ENCODE results near the gene TBC1D22A. TPM values are rescaled to one million over a fixed set of nuclear protein-coding genes. Genes with fewer than 3 reads are reported as not detected.
A peak's percentile ranks its signal among the peaks of the same experiment; 100 is the strongest.

Gene TBC1D22A
- polyA plus RNA-seq, 1 donor, result 19.0 TPM

- peak; percentile 24 for DNase-seq
Measured at GRCh38 chr22:46936378-46936903, 174.0 kb downstream of the TBC1D22A start.

- DNase-seq, result no peak
Measured at GRCh38 chr22:46937185-46937584, 174.7 kb downstream of the TBC1D22A start.

GRCh38 chr22:46937939-46938338 is 175.5 kb downstream of the TBC1D22A start:
- DNase-seq, result no peak

GRCh38 chr22:46941968-46942798 is 179.7 kb downstream of the TBC1D22A start:
- peak; percentile 62 for DNase-seq

GRCh38 chr22:46942799-46943785 is 180.6 kb downstream of the TBC1D22A start:
- no peak for DNase-seq

- DNase-seq, result no peak
Measured at GRCh38 chr22:46945481-46945880, 183.0 kb downstream of the TBC1D22A start.

- no peak for DNase-seq
Measured at GRCh38 chr22:46946383-46946962, 184.0 kb downstream of the TBC1D22A start.

GRCh38 chr22:46947516-46948257 is 185.2 kb downstream of the TBC1D22A start:
- no peak for DNase-seq

- no peak for DNase-seq
Measured at GRCh38 chr22:46948411-46949144, 186.1 kb downstream of the TBC1D22A start.

GRCh38 chr22:46951350-46951749 is 188.9 kb downstream of the TBC1D22A start:
- no peak for DNase-seq

GRCh38 chr22:46951973-46952372 is 189.5 kb downstream of the TBC1D22A start:
- DNase-seq, result no peak

GRCh38 chr22:46953968-46954765 is 191.7 kb downstream of the TBC1D22A start:
- no peak for DNase-seq

GRCh38 chr22:46954781-46955180 is 192.3 kb downstream of the TBC1D22A start:
- DNase-seq, result no peak

GRCh38 chr22:46956498-46957215 is 194.2 kb downstream of the TBC1D22A start:
- DNase-seq, result no peak

GRCh38 chr22:46957521-46957920 is 195.1 kb downstream of the TBC1D22A start:
- no peak for DNase-seq

- no peak for DNase-seq
Measured at GRCh38 chr22:46958191-46958590, 195.7 kb downstream of the TBC1D22A start.

GRCh38 chr22:46958658-46959057 is 196.2 kb downstream of the TBC1D22A start:
- DNase-seq, result no peak

- DNase-seq, result no peak
Measured at GRCh38 chr22:46959369-46959768, 196.9 kb downstream of the TBC1D22A start.

- no peak for DNase-seq
Measured at GRCh38 chr22:46961591-46962295, 199.3 kb downstream of the TBC1D22A start.

Data from hindlimb muscle (tissue), 1 donor.